Common myeloid progenitor, CD34-positive (primary cell): ENCODE results near the gene FOLR1.
"Not testable (repeated sequence)": the region's sequence is repeated elsewhere in the genome, so short reads cannot be mapped to it uniquely, and the experiment has no call there.

Experiments
- CTCF ChIA-PET: fragments of 350-600 bp; sonication (Branson Sonifier 250); formaldehyde crosslinking; loops from one replicate; lab custom pipeline; 2021; ENCODE audit warnings: antibody characterized with exemption; lab: Charles Lee
- POLR2A ChIA-PET: fragments of 350-600 bp; sonication (Branson Sonifier 250); formaldehyde crosslinking; loops from one replicate; lab custom pipeline; 2021; ENCODE audit warnings: antibody characterized with exemption; lab: Charles Lee
- DNase-seq, 3 donors: peaks; one replicate each; pipeline versions ENCODE4 v3.0.0 to v3.0.0-alpha.2; 2013
- H3K27ac ChIP-seq, 2 experiments: 1 replicate in 1 of 2; 2 replicates in 1 of 2; pipeline ENCODE4 v1.7.0; 2013; ENCODE audit warnings: inconsistent platforms in 2 of 2, low read length in 2 of 2, mild to moderate bottlenecking in 2 of 2, low read depth in 1 of 2, moderate library complexity in 1 of 2; ENCODE audit not compliant: severe bottlenecking in 2 of 2, insufficient read depth in 1 of 2, poor library complexity in 1 of 2
- H3K27me3 ChIP-seq, 5 experiments: replicated peaks in 2 of 5; 1 replicate in 3 of 5; 2 replicates in 2 of 5; pipeline versions ENCODE4 v1.6.1 to v1.7.0; 2013; ENCODE audit warnings: low read length in 4 of 5, mild to moderate bottlenecking in 2 of 5, moderate library complexity in 2 of 5, inconsistent platforms in 1 of 5; ENCODE audit not compliant: insufficient read depth in 5 of 5, control insufficient read depth in 4 of 5
- H3K36me3 ChIP-seq, 4 experiments: 1 replicate in 2 of 4; 2 replicates in 2 of 4; pipeline versions ENCODE4 v1.6.1 to v1.7.0; 2013; ENCODE audit warnings: low read length in 3 of 4, control low read depth in 1 of 4, mild to moderate bottlenecking in 1 of 4; ENCODE audit not compliant: control insufficient read depth in 4 of 4, insufficient read depth in 4 of 4
- H3K4me1 ChIP-seq, 4 experiments: 1 replicate in 3 of 4; 2 replicates in 1 of 4; pipeline versions ENCODE4 v1.6.1 to v1.7.1; 2013; ENCODE audit warnings: low read length in 3 of 4, mild to moderate bottlenecking in 3 of 4, control low read depth in 1 of 4, inconsistent platforms in 1 of 4, moderate library complexity in 1 of 4; ENCODE audit not compliant: control insufficient read depth in 4 of 4, insufficient read depth in 4 of 4; ENCODE audit errors: control extremely low read depth in 1 of 4
- H3K4me3 ChIP-seq, 7 experiments: 1 replicate in 4 of 7; 2 replicates in 3 of 7; pipeline versions ENCODE4 v1.5.1 to v1.7.0; 2013; ENCODE audit warnings: mild to moderate bottlenecking in 7 of 7, low read length in 6 of 7, moderate library complexity in 6 of 7, inconsistent platforms in 2 of 7, low read depth in 2 of 7, control low read depth in 1 of 7; ENCODE audit not compliant: insufficient read depth in 4 of 7, control insufficient read depth in 1 of 7; ENCODE audit errors: extremely low read depth in 1 of 7
- H3K9me3 ChIP-seq, 5 experiments: 1 replicate in 4 of 5; 2 replicates in 1 of 5; pipeline versions ENCODE4 v1.6.1 to v1.7.1; 2013; ENCODE audit warnings: low read length in 4 of 5, mild to moderate bottlenecking in 2 of 5, inconsistent platforms in 1 of 5, low read depth in 1 of 5, moderate library complexity in 1 of 5; ENCODE audit not compliant: control insufficient read depth in 4 of 5, insufficient read depth in 2 of 5; ENCODE audit errors: control extremely low read depth in 1 of 5
- WGBS: methylation state at CpG from one replicate; pipeline ENCODE4 v1.1.5; 2013; ENCODE audit not compliant: insufficient coverage; 5-methylcytosine and 5-hydroxymethylcytosine counted together

FOLR1 gene

DNA sequence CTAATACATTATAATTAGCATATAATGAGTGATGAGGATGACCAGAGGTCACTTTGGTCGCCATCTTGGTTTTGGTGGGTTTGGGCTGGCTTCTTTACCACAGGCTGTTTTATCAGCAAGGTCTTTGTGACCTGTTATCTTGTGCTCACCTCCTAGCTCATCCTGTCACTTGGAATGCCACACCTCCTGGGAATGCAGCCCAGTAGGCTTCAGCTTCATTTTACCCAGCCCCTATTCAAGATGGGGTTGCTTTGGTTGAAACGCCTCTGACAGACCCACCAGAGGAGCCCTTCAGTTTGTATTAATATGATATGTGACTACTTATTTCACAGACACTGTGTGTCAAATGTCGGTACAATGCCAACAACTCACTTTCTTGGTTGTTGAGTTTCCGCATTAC, 36.2 kb upstream of the FOLR1 start:
- POLR2A ChIA-PET: no interaction called here
- WGBS: 100% methylated on average over 2 of the region's 4 CpGs

GRCh38 chr11:72157131-72157530, 34.8 kb upstream of the FOLR1 start:
- H3K4me1 ChIP-seq: no peaks in the 10 kb centered on the region
- 100% methylated on average over 2 of the region's 4 CpGs for WGBS
- H3K4me3 ChIP-seq: no peak overlapping the region
- DNase-seq: no peak
- H3K27me3 ChIP-seq: no peaks in the 10 kb centered on the region
- H3K9me3 ChIP-seq: no peaks in the 10 kb centered on the region
- ChIA-PET CTCF (interaction anchor here (1.1 to 4.0 kb wide), 4 partner anchors 9 to 132 kb away, joined by 3 to 20 read pairs (median 3); no protein-coding TSS in a partner anchor), POLR2A (interaction anchor here (0.6 kb wide), 1 partner anchor 16 kb away, joined by 3 read pairs; no protein-coding TSS in a partner anchor)
- no peaks in the 10 kb centered on the region for H3K36me3 ChIP-seq
- H3K27ac ChIP-seq: no peak overlapping the region

More for the DNA sequence above, 36.2 kb upstream of the FOLR1 start:
- Histone ChIP-seq H3K27me3 (no peaks in the 10 kb centered on the region), H3K36me3 (no peaks in the 10 kb centered on the region), H3K4me1 (no peaks in the 10 kb centered on the region), H3K9me3 (no peaks in the 10 kb centered on the region), H3K27ac (no peak overlapping the region), H3K4me3 (no peak overlapping the region)
- DNase-seq: no peak
- CTCF ChIA-PET: interaction anchor here (1.1 to 4.0 kb wide), 3 partner anchors 11 to 131 kb away, joined by 3 to 20 read pairs (median 3); no protein-coding TSS in a partner anchor

DNA sequence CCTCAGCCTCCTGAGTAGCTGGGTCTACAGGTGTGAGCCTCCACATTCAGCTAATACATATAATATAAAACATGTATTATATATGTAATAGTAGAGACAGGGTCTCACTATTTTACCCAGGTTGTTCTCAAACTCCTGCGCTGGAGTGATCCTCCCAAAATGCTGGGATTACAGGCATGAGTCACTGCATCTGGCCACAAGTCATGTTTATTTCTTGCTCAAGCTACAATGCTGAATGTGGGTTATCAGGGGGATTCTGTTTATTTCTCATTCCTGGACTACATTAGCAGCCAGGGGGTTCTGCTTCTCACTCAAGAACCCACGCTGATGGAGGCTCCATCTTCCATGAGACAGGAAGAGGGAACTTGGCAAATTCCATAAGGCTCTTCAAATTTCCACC, 31.6 kb upstream of the FOLR1 start:
- no CpG with 5 or more reads among the region's 2 CpGs for WGBS

DNA sequence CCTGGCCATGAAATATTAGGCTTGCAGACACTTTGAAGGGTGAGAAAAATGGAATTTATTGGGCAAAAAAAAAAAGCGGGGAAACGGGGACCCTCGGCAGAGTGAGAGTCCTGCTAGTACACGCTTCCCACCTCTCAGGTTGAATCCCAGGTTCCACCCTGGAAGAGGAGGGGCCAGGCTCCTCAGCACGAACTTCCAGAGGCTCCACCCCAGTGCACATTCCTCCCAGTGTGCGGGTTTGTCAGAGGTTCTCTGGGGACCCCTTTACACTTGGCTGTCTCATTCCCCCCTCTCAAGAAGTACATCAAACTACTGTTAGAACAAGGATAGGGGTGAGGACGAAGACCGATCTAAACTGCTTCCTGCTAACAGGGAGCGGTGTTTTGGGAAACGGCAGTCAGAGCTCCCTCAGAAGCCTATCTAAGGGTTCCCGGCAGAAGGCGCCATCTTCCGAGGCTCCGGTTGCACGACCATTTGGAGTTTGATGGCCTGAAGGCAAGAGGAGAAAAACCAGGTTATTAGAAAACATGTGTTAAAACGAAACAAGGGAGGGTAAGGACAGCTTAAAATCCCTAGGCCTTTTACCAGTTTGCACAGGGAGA, 28.9 kb upstream of the FOLR1 start:
- ChIA-PET CTCF (no interaction called here), POLR2A (no interaction called here)
- no peaks in the 10 kb centered on the region for H3K27me3 ChIP-seq
- no peak overlapping the region for H3K4me3 ChIP-seq
- no peak for DNase-seq
- H3K4me1 ChIP-seq: no peaks in the 10 kb centered on the region
- no peaks in the 10 kb centered on the region for H3K36me3 ChIP-seq
- H3K27ac ChIP-seq: no peak overlapping the region
- no peaks in the 10 kb centered on the region for H3K9me3 ChIP-seq
- WGBS: 96% methylated on average over 14 of the region's 16 CpGs

More for the DNA sequence above, 31.6 kb upstream of the FOLR1 start:
- H3K27ac ChIP-seq: no peak overlapping the region
- H3K4me3 ChIP-seq: no peak overlapping the region
- no peak for DNase-seq
- H3K9me3 ChIP-seq: no peaks in the 10 kb centered on the region
- H3K36me3 ChIP-seq: no peaks in the 10 kb centered on the region
- ChIA-PET POLR2A (no interaction called here), CTCF (interaction anchor here (0.7 to 1.8 kb wide), 3 partner anchors 13 to 271 kb away, joined by 3 to 10 read pairs (median 4); no protein-coding TSS in a partner anchor)
- H3K27me3 ChIP-seq: no peaks in the 10 kb centered on the region
- no peaks in the 10 kb centered on the region for H3K4me1 ChIP-seq

GRCh38 chr11:72164187-72164586, 27.8 kb upstream of the FOLR1 start:
- POLR2A ChIA-PET, H3K36me3 ChIP-seq, H3K27me3 ChIP-seq, CTCF ChIA-PET, H3K9me3 ChIP-seq, DNase-seq, H3K4me3 ChIP-seq, H3K4me1 ChIP-seq, H3K27ac ChIP-seq: not testable (repeated sequence)
- WGBS: no CpG with 5 or more reads among the region's 3 CpGs

- H3K36me3 ChIP-seq, DNase-seq, POLR2A ChIA-PET, H3K27ac ChIP-seq, H3K4me1 ChIP-seq, H3K9me3 ChIP-seq, H3K27me3 ChIP-seq, H3K4me3 ChIP-seq: not testable (repeated sequence)
- 100% methylated on average over 4 of the region's 5 CpGs for WGBS
- CTCF ChIA-PET: interaction anchor here (1.0 to 1.8 kb wide), 3 partner anchors 14 to 262 kb away, joined by 4 to 6 read pairs (median 5); no protein-coding TSS in a partner anchor
Observed at GRCh38 chr11:72169046-72169555, 22.8 kb upstream of the FOLR1 start.

- H3K27me3 ChIP-seq, H3K4me1 ChIP-seq, H3K27ac ChIP-seq, H3K9me3 ChIP-seq, H3K36me3 ChIP-seq, POLR2A ChIA-PET, H3K4me3 ChIP-seq, DNase-seq: not testable (repeated sequence)
- 100% methylated on average over 1 of the region's 3 CpGs for WGBS
- CTCF ChIA-PET: interaction anchor here (1.7 to 1.8 kb wide), 2 partner anchors 13 to 261 kb away, joined by 5 to 6 read pairs; no protein-coding TSS in a partner anchor
Observed at GRCh38 chr11:72169754-72170153, 22.2 kb upstream of the FOLR1 start.
